ENCODE results near the gene IRF2BPL. TPM values are rescaled to one million over a fixed set of nuclear protein-coding genes. Genes with fewer than 3 reads are reported as not detected.

Gene IRF2BPL
- polyA plus RNA-seq, 4 donors: 2.0 to 15.9 (median 8.8) TPM

DNA sequence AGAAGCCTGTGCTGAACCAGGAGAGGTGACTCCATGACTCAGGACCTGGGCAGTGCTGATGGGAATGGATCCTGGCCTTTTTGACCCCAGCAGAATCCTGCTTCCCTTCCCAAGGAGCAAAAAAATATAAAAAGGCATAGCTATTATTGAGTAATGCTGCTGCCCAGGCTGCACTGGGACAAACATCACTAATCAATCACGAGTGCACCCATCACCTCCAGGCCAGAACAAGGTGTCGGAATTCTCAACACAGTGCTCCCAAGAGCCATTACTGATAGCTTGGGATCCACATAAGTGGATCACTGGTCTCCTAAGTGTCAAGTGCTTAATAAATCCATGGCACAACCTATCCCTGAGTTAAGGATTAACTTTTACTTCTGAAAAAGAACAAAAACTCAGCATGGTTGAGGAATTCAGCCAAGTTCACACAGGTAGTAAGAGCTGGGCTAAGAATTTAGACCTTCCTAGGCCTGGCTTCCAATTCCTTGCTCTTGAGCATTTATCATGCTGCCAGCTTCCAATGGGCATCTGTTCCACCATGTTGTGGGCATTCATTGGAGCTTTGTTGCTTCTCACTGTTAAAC lies 31.9 kb downstream of the IRF2BPL start:
- DNase-seq (no peak), FAIRE-seq (no peak)
- no peak overlapping the region for H3K27ac ChIP-seq (ENCODE audit: low read depth in 1 of 3, low read length in 2 of 3)
- H3K27me3 ChIP-seq (ENCODE audit: control insufficient read depth in 3 of 3, insufficient read depth in 3 of 3, low read length in 3 of 3): no peaks in the 10 kb centered on the region
- WGBS, 3 donors: 64 to 83% (median 76%) methylated on average over 2 of the region's 2 CpGs
- no peaks in the 10 kb centered on the region for H3K36me3 ChIP-seq (ENCODE audit: control insufficient read depth in 3 of 3, insufficient read depth in 2 of 3, low read depth in 1 of 3, low read length in 3 of 3)
- H3K9me3 ChIP-seq (ENCODE audit: control insufficient read depth in 2 of 2, insufficient read depth in 1 of 2, low read depth in 1 of 2, low read length in 1 of 2): no peaks in the 10 kb centered on the region
- H3K4me1 ChIP-seq (ENCODE audit: control insufficient read depth in 3 of 3, insufficient read depth in 2 of 3, low read depth in 1 of 3, low read length in 2 of 3): peaks cover 0 to 28% (median 0%) of the 10 kb centered on the region in 3 donors
- no peak overlapping the region for H3K4me3 ChIP-seq (ENCODE audit: low read depth in 1 of 3, low read length in 3 of 3)

DNA sequence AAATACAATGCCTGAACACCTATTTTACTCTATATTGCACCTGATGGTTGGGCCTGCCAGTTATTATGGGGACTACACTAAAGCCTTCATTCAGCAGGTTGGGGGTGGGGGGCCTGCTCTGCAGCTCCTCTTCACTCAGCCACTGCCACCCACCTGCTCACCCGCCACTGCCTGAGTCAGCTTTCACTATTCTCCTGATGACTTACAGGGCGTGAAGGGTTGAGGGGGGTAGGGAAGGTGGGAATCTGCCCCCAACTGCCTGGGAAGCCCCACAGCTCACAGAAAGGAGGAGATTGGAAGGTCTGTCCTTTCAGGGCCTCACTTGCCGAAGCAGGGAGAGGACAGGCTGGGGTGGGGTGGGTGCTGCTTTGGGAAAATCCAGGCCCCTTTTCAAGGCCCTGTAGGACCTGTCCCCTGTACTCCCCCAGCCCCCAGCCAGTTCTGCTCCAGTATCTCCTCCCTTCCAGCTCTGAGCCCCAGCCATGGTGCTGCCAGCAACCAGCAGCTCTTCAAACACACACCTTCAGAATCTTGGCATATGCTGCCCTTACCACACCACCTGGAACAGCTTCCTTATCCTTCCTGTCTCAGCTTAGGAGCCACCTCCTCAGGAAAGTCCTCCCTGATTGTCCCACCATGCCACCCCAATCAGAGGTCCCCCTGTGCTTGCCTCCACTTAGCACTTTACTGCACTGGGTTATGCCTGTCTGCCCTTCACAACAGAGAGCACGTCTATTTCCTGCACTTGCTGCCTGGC lies 33.1 kb downstream of the IRF2BPL start:
- no peak for DNase-seq
- no peaks in the 10 kb centered on the region for H3K36me3 ChIP-seq (ENCODE audit: control insufficient read depth in 3 of 3, insufficient read depth in 2 of 3, low read depth in 1 of 3, low read length in 3 of 3)
- no peaks in the 10 kb centered on the region for H3K9me3 ChIP-seq (ENCODE audit: control insufficient read depth in 2 of 2, insufficient read depth in 1 of 2, low read depth in 1 of 2, low read length in 1 of 2)
- WGBS, 3 donors: 65 to 75% (median 69%) methylated on average over 3 to 4 of the region's 4 CpGs
- peaks cover 0 to 23% (median 0%) of the 10 kb centered on the region in 3 donors for H3K4me1 ChIP-seq (ENCODE audit: control insufficient read depth in 3 of 3, insufficient read depth in 2 of 3, low read depth in 1 of 3, low read length in 2 of 3)
- FAIRE-seq: no peak
- H3K27ac ChIP-seq (ENCODE audit: low read depth in 1 of 3, low read length in 2 of 3): no peak overlapping the region
- no peaks in the 10 kb centered on the region for H3K27me3 ChIP-seq (ENCODE audit: control insufficient read depth in 3 of 3, insufficient read depth in 3 of 3, low read length in 3 of 3)
- no peak overlapping the region for H3K4me3 ChIP-seq (ENCODE audit: low read depth in 1 of 3, low read length in 3 of 3)

DNA sequence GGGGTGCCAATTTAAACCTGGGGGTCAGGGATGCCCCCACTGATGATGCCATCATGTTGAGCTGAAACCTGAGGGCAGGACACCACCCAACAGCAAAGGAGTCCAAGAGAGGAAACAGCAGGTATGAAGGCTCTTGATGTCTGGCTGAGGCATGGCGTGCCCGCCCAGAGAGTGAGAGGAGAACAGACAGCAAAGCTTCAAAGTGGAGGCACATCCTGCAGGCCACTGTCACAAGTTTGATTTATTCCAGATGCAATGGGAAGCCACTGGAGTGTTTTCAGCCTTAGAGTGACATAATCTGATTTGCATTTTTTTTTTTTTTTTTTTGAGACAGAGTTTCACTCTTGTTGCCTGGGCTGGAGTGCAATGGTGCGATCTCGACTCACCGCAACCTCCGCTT lies 34.8 kb downstream of the IRF2BPL start:
- H3K4me1 ChIP-seq (ENCODE audit: control insufficient read depth in 3 of 3, insufficient read depth in 2 of 3, low read depth in 1 of 3, low read length in 2 of 3): peaks cover 0 to 11% (median 0%) of the 10 kb centered on the region in 3 donors
- H3K27ac ChIP-seq (ENCODE audit: low read depth in 1 of 3, low read length in 2 of 3): no peak overlapping the region
- FAIRE-seq (no peak), DNase-seq (no peak)
- H3K9me3 ChIP-seq (ENCODE audit: control insufficient read depth in 2 of 2, insufficient read depth in 1 of 2, low read depth in 1 of 2, low read length in 1 of 2): no peaks in the 10 kb centered on the region
- H3K27me3 ChIP-seq (ENCODE audit: control insufficient read depth in 3 of 3, insufficient read depth in 3 of 3, low read length in 3 of 3): no peaks in the 10 kb centered on the region
- no peaks in the 10 kb centered on the region for H3K36me3 ChIP-seq (ENCODE audit: control insufficient read depth in 3 of 3, insufficient read depth in 2 of 3, low read depth in 1 of 3, low read length in 3 of 3)
- no peak overlapping the region for H3K4me3 ChIP-seq (ENCODE audit: low read depth in 1 of 3, low read length in 3 of 3)
- WGBS, 3 donors: 95 to 100% (median 97%) methylated on average over 6 of the region's 6 CpGs

GRCh38 chr14:76990084-76990483 lies 38.4 kb downstream of the IRF2BPL start:
- DNase-seq (no peak), FAIRE-seq (no peak)
- no peaks in the 10 kb centered on the region for H3K9me3 ChIP-seq (ENCODE audit: control insufficient read depth in 2 of 2, insufficient read depth in 1 of 2, low read depth in 1 of 2, low read length in 1 of 2)
- H3K27ac ChIP-seq (ENCODE audit: low read depth in 1 of 3, low read length in 2 of 3): no peak overlapping the region
- no peaks in the 10 kb centered on the region for H3K27me3 ChIP-seq (ENCODE audit: control insufficient read depth in 3 of 3, insufficient read depth in 3 of 3, low read length in 3 of 3)
- H3K4me3 ChIP-seq (ENCODE audit: low read depth in 1 of 3, low read length in 3 of 3): no peak overlapping the region
- no peaks in the 10 kb centered on the region for H3K4me1 ChIP-seq (ENCODE audit: control insufficient read depth in 3 of 3, insufficient read depth in 2 of 3, low read depth in 1 of 3, low read length in 2 of 3)
- no peaks in the 10 kb centered on the region for H3K36me3 ChIP-seq (ENCODE audit: control insufficient read depth in 3 of 3, insufficient read depth in 2 of 3, low read depth in 1 of 3, low read length in 3 of 3)

DNA sequence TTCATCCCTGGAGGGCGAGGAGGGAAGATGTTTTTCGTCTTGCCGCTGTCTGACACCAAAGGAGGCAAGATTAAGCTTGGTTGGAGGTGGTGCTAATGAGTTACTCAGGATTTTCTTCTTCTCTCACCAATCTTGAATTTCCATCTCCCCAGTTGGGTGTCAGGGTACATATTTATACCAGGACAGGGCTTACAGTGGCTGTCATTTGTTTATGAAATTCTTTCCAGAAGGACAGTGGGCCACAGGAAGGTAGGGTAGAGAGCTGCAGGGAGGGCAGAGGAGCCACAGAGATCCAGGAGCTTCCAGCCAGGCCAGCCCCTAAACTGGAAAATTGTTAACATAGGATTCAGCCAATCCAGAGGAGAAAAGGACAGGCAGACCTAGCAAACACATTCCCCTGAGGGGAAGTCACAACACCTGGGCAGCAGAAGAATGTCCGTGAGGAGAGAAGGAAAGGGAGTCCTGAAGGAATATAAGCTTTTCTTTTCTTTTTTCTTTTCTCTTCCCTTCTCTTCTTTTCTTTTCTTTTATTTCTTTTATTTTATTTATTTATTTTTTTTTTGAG lies 40.5 kb downstream of the IRF2BPL start:
- FAIRE-seq (no peak), DNase-seq (no peak)
- Histone ChIP-seq H3K4me1 (ENCODE audit: control insufficient read depth in 3 of 3, insufficient read depth in 2 of 3, low read depth in 1 of 3, low read length in 2 of 3) (no peaks in the 10 kb centered on the region), H3K27me3 (ENCODE audit: control insufficient read depth in 3 of 3, insufficient read depth in 3 of 3, low read length in 3 of 3) (no peaks in the 10 kb centered on the region), H3K4me3 (ENCODE audit: low read depth in 1 of 3, low read length in 3 of 3) (no peak overlapping the region), H3K36me3 (ENCODE audit: control insufficient read depth in 3 of 3, insufficient read depth in 2 of 3, low read depth in 1 of 3, low read length in 3 of 3) (no peaks in the 10 kb centered on the region), H3K9me3 (ENCODE audit: control insufficient read depth in 2 of 2, insufficient read depth in 1 of 2, low read depth in 1 of 2, low read length in 1 of 2) (no peaks in the 10 kb centered on the region), H3K27ac (ENCODE audit: low read depth in 1 of 3, low read length in 2 of 3) (no peak overlapping the region)
- WGBS, 3 donors: 89% methylated on average over 4 of the region's 4 CpGs

DNA sequence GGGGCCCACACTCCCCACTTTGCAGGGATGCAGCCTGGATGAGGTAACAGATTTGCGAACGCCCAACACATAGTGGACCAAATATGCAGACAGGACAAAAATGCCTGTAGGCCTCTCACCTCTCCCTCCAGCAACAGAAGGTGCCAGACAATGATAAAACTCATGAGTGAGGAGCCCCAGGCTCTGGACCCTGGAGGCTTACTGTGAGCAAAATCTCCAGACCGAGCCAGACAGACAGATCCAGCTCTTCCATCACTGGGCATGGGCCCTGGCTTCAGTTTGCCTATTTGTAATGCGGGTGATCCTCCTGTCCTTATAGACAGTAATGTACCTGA lies 42.3 kb downstream of the IRF2BPL start:
- Histone ChIP-seq H3K4me3 (ENCODE audit: low read depth in 1 of 3, low read length in 3 of 3) (no peak overlapping the region), H3K9me3 (ENCODE audit: control insufficient read depth in 2 of 2, insufficient read depth in 1 of 2, low read depth in 1 of 2, low read length in 1 of 2) (peaks cover 0 to 8% of the 10 kb centered on the region in 2 donors), H3K36me3 (ENCODE audit: control insufficient read depth in 3 of 3, insufficient read depth in 2 of 3, low read depth in 1 of 3, low read length in 3 of 3) (no peaks in the 10 kb centered on the region), H3K4me1 (ENCODE audit: control insufficient read depth in 3 of 3, insufficient read depth in 2 of 3, low read depth in 1 of 3, low read length in 2 of 3) (no peaks in the 10 kb centered on the region), H3K27ac (ENCODE audit: low read depth in 1 of 3, low read length in 2 of 3) (no peak overlapping the region), H3K27me3 (ENCODE audit: control insufficient read depth in 3 of 3, insufficient read depth in 3 of 3, low read length in 3 of 3) (no peaks in the 10 kb centered on the region)
- WGBS, 3 donors: 95 to 98% (median 95%) methylated on average over 4 of the region's 4 CpGs
- FAIRE-seq (no peak), DNase-seq (no peak)

DNA sequence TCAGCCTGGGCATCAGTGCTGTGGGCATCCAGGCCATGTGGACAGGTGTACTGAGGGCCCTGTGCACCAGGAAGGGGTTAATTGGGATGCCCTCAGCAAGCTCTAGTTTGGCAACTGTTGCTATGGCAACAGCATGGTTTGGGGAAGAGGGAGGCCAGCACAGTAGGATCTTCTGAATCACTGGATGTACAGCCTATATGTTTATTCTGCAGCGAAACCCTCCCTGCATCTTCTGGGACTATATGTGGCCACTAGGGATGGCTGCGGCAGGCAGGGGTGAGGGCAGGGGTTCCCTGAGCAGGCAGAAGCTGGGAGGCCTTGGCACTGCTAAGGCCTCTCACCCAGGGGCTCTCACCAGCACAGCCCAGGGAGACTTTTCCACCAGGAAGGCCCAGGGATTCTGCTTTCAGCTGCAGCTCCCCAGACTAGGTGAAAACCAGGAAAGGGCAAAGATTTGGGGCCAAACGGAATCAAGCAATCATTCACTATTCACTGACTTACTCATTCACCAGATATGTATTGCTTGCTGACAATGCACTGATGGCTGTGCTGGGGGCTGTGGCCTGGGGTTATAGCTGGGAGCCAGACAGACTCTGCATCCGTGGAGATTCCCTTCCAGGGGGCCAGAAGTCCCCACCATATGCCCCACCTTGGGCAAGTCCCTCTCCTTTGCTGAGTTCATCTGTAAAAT lies 42.8 kb downstream of the IRF2BPL start:
- no peak overlapping the region for H3K4me3 ChIP-seq (ENCODE audit: low read depth in 1 of 3, low read length in 3 of 3)
- no peak for DNase-seq
- no peak overlapping the region for H3K27ac ChIP-seq (ENCODE audit: low read depth in 1 of 3, low read length in 2 of 3)
- H3K4me1 ChIP-seq (ENCODE audit: control insufficient read depth in 3 of 3, insufficient read depth in 2 of 3, low read depth in 1 of 3, low read length in 2 of 3): no peaks in the 10 kb centered on the region
- WGBS, 3 donors: 89 to 93% (median 92%) methylated on average over 4 of the region's 4 CpGs
- no peaks in the 10 kb centered on the region for H3K36me3 ChIP-seq (ENCODE audit: control insufficient read depth in 3 of 3, insufficient read depth in 2 of 3, low read depth in 1 of 3, low read length in 3 of 3)
- FAIRE-seq: no peak
- no peaks in the 10 kb centered on the region for H3K27me3 ChIP-seq (ENCODE audit: control insufficient read depth in 3 of 3, insufficient read depth in 3 of 3, low read length in 3 of 3)
- H3K9me3 ChIP-seq (ENCODE audit: control insufficient read depth in 2 of 2, insufficient read depth in 1 of 2, low read depth in 1 of 2, low read length in 1 of 2): peaks cover 0 to 8% of the 10 kb centered on the region in 2 donors

DNA sequence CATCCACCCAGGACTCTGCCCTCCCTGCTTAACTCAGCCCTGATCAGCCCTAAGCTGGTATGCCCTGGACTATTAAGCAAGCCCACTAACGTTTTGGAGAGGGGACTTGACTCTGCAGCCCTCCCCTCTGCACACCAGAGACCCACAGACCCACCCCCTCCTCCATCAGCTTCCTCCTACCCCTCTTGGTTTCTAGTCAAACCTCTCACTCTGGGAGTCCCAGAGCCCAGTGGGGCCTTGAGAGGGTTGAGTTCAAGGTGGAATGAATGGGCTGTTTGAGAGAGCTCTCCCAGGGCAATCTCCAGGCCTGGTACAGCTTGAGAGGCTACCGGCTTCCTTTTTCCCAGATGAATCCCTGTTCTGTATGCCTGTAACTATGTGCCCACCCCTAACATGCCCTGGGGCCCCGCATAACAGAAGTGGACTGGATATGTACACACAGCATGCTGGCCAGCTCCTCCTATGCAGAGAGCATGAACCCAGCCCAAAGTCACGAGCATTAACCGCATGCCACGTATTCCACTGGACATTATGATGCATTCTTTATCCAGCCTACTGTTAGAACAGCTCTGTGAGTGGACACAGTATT lies 43.6 kb downstream of the IRF2BPL start:
- peaks cover 0 to 8% of the 10 kb centered on the region in 2 donors for H3K9me3 ChIP-seq (ENCODE audit: control insufficient read depth in 2 of 2, insufficient read depth in 1 of 2, low read depth in 1 of 2, low read length in 1 of 2)
- H3K27ac ChIP-seq (ENCODE audit: low read depth in 1 of 3, low read length in 2 of 3): no peak overlapping the region
- H3K4me3 ChIP-seq (ENCODE audit: low read depth in 1 of 3, low read length in 3 of 3): no peak overlapping the region
- DNase-seq: no peak
- H3K36me3 ChIP-seq (ENCODE audit: control insufficient read depth in 3 of 3, insufficient read depth in 2 of 3, low read depth in 1 of 3, low read length in 3 of 3): no peaks in the 10 kb centered on the region
- FAIRE-seq: no peak
- 72 to 83% (median 77%) methylated on average over 6 of the region's 6 CpGs for WGBS, 3 donors
- H3K27me3 ChIP-seq (ENCODE audit: control insufficient read depth in 3 of 3, insufficient read depth in 3 of 3, low read length in 3 of 3): no peaks in the 10 kb centered on the region
- no peaks in the 10 kb centered on the region for H3K4me1 ChIP-seq (ENCODE audit: control insufficient read depth in 3 of 3, insufficient read depth in 2 of 3, low read depth in 1 of 3, low read length in 2 of 3)

Data from small intestine (tissue), 7 donors.